H9 (cell line): ENCODE measurements around the gene CHML. TPM values are rescaled to one million over a fixed set of nuclear protein-coding genes. Genes with fewer than 3 reads are reported as not detected.

ENCODE experiments used
- DNase-seq: peaks from one replicate; pipeline ENCODE4 v3.0.0-alpha.2; 2017
- H2AFZ ChIP-seq: one replicate; pipeline ENCODE4 v1.6.1; 2013; ENCODE audit warnings: mild to moderate bottlenecking, low read length, control low read depth, moderate library complexity
- H2AK5ac ChIP-seq: 2 replicates; pipeline ENCODE4 v1.6.1; 2013; ENCODE audit warnings: low read length, control low read depth, mixed read lengths; ENCODE audit not compliant: insufficient read length
- H2BK120ac ChIP-seq: one replicate; pipeline ENCODE4 v1.6.1; 2013; ENCODE audit warnings: low read depth, mild to moderate bottlenecking, low read length, control low read depth, inconsistent platforms; ENCODE audit not compliant: poor library complexity, severe bottlenecking
- H2BK12ac ChIP-seq: 2 replicates; pipeline ENCODE4 v1.6.1; 2013; ENCODE audit warnings: low read length, control low read depth, mixed read lengths, low read depth; ENCODE audit not compliant: insufficient read length
- H2BK15ac ChIP-seq: 2 replicates; pipeline ENCODE4 v1.6.1; 2013; ENCODE audit warnings: low read depth, low read length, control low read depth
- H2BK20ac ChIP-seq: one replicate; pipeline ENCODE4 v1.6.1; 2013; ENCODE audit warnings: low read depth, mild to moderate bottlenecking, low read length, control low read depth, inconsistent platforms; ENCODE audit not compliant: poor library complexity, severe bottlenecking
- H2BK5ac ChIP-seq: 2 replicates; pipeline ENCODE4 v1.6.1; 2013; ENCODE audit warnings: low read length, control low read depth, mixed read lengths; ENCODE audit not compliant: insufficient read length
- H3K14ac ChIP-seq: 2 replicates; pipeline ENCODE4 v1.6.1; 2013; ENCODE audit warnings: low read length, control low read depth; ENCODE audit not compliant: insufficient read depth
- H3K18ac ChIP-seq: 2 replicates; pipeline ENCODE4 v1.6.1; 2013; ENCODE audit warnings: low read depth, mild to moderate bottlenecking, mixed read lengths, low read length, control low read depth; ENCODE audit not compliant: insufficient read length
- H3K23ac ChIP-seq: 2 replicates; pipeline ENCODE4 v1.6.1; 2013; ENCODE audit warnings: low read length, control low read depth, mixed read lengths, low read depth; ENCODE audit not compliant: insufficient read length
- H3K23me2 ChIP-seq: 2 replicates; pipeline ENCODE4 v1.6.1; 2013; ENCODE audit warnings: low read depth, mild to moderate bottlenecking, mixed read lengths, low read length, control low read depth; ENCODE audit not compliant: insufficient read length, poor library complexity, severe bottlenecking
- H3K27ac ChIP-seq: 2 replicates; pipeline ENCODE4 v1.5.1; 2013; ENCODE audit warnings: low read length, control low read depth, mixed read lengths, low read depth; ENCODE audit not compliant: insufficient read length
- H3K27me3 ChIP-seq: 2 replicates; pipeline ENCODE4 v1.6.1; 2013; ENCODE audit warnings: low read length, control low read depth, inconsistent platforms; ENCODE audit not compliant: insufficient read depth
- H3K4ac ChIP-seq: 2 replicates; pipeline ENCODE4 v1.6.1; 2013; ENCODE audit warnings: low read depth, mild to moderate bottlenecking, control low read depth, inconsistent platforms, low read length, moderate library complexity
- H3K4me1 ChIP-seq: 2 replicates; pipeline ENCODE4 v1.6.1; 2013; ENCODE audit warnings: low read length, control low read depth, inconsistent platforms; ENCODE audit not compliant: insufficient read depth
- H3K4me2 ChIP-seq: 2 replicates; pipeline ENCODE4 v1.6.1; 2013; ENCODE audit warnings: low read length, control low read depth, mixed read lengths; ENCODE audit not compliant: insufficient read length, insufficient read depth
- H3K56ac ChIP-seq: 2 replicates; pipeline ENCODE4 v1.6.1; 2013; ENCODE audit warnings: low read depth, mild to moderate bottlenecking, mixed read lengths, low read length, control low read depth; ENCODE audit not compliant: insufficient read length
- H3K79me1 ChIP-seq: 2 replicates; pipeline ENCODE4 v1.6.1; 2013; ENCODE audit warnings: low read depth, mild to moderate bottlenecking, moderate library complexity, low read length, control low read depth, inconsistent platforms; ENCODE audit not compliant: insufficient read depth, poor library complexity, severe bottlenecking
- H3K79me2 ChIP-seq: 2 replicates; pipeline ENCODE4 v1.6.1; 2013; ENCODE audit warnings: low read length, control low read depth, inconsistent platforms; ENCODE audit not compliant: insufficient read depth
- H3K9ac ChIP-seq: 2 replicates; pipeline ENCODE4 v1.6.1; 2013; ENCODE audit warnings: low read length, control low read depth, mixed read lengths; ENCODE audit not compliant: insufficient read length; ENCODE audit errors: extremely low read depth
- H3K9me3 ChIP-seq: one replicate; pipeline ENCODE4 v1.6.1; 2013; ENCODE audit warnings: low read depth, low read length, inconsistent platforms; ENCODE audit not compliant: control insufficient read depth
- H3T11ph ChIP-seq: one replicate; pipeline ENCODE4 v1.6.1; 2013; ENCODE audit warnings: mild to moderate bottlenecking, low read length, control low read depth, inconsistent platforms
- H4K20me1 ChIP-seq: one replicate; pipeline ENCODE4 v1.6.1; 2013; ENCODE audit not compliant: control insufficient read depth, insufficient read length, insufficient read depth
- H4K5ac ChIP-seq: 2 replicates; pipeline ENCODE4 v1.6.1; 2013; ENCODE audit warnings: low read depth, mild to moderate bottlenecking, mixed read lengths, low read length, control low read depth; ENCODE audit not compliant: insufficient read length
- H4K8ac ChIP-seq: replicated peaks from 2 replicates; pipeline ENCODE4 v1.6.1; 2013; ENCODE audit warnings: low read length, control low read depth, mixed read lengths, low read depth; ENCODE audit not compliant: insufficient read length
- H4K91ac ChIP-seq: 2 replicates; pipeline ENCODE4 v1.6.1; 2013; ENCODE audit warnings: low read depth, mild to moderate bottlenecking, moderate library complexity, mixed read lengths, low read length, control low read depth; ENCODE audit not compliant: insufficient read length
- H3K27ac Mint-ChIP-seq, 3 experiments: 2 replicates in 2 of 3; 3 replicates in 1 of 3; pipeline ENCODE4 v1.8.0; 2020 to 2021; ENCODE audit warnings: mixed read lengths in 3 of 3, mild to moderate bottlenecking in 1 of 3, moderate library complexity in 1 of 3
- H3K27me3 Mint-ChIP-seq: 2 replicates; pipeline ENCODE4 v1.8.0; 2021; ENCODE audit warnings: low read depth, mild to moderate bottlenecking, moderate library complexity, mixed read lengths
- H3K36me3 Mint-ChIP-seq, 3 experiments: 2 replicates in 2 of 3; 3 replicates in 1 of 3; pipeline ENCODE4 v1.8.0; 2020 to 2021; ENCODE audit warnings: low read depth in 3 of 3, mixed read lengths in 3 of 3; ENCODE audit not compliant: insufficient read depth in 1 of 3
- H3K4me1 Mint-ChIP-seq, 2 experiments: 2 replicates each; pipeline ENCODE4 v1.8.0; 2020; ENCODE audit warnings: mixed read lengths in 2 of 2
- H3K4me3 Mint-ChIP-seq, 2 experiments: 2 replicates in 1 of 2; 3 replicates in 1 of 2; pipeline ENCODE4 v1.8.0; 2020 to 2021; ENCODE audit warnings: mild to moderate bottlenecking in 2 of 2, mixed read lengths in 2 of 2, moderate library complexity in 1 of 2
- H3K9me3 Mint-ChIP-seq, 2 experiments: 2 replicates in 1 of 2; 3 replicates in 1 of 2; pipeline ENCODE4 v1.8.0; 2020; ENCODE audit warnings: mild to moderate bottlenecking in 2 of 2, mixed read lengths in 2 of 2, moderate library complexity in 1 of 2
- WGBS: extraction: QIAGEN DNeasy Blood & Tissue Kit; methylation state at CpG from one replicate; pipeline ENCODE4 v1.1.7; 2013; ENCODE audit warnings: missing lambda C conversion rate, low lambda C conversion rate, mixed read lengths; ENCODE audit not compliant: insufficient read length; ENCODE audit errors: extremely low coverage; 5-methylcytosine and 5-hydroxymethylcytosine counted together
- total RNA-seq: library from RNA; stranded (reverse); gene quantifications from 2 replicates; pipeline ENCODE4 v1.2.1, GENCODE V29; 2021
- TF ChIP-seq, protein P1 (sequence below): fragments of 200-600 bp; sonication (generic); conservative IDR thresholded peaks from 3 replicates; pipeline ENCODE4 v1.8.0; 2021; ENCODE audit warnings: antibody characterized with exemption, mild to moderate bottlenecking

CHML gene
- total RNA-seq, 1 experiment from 2014 or later = 45.7 TPM

- no peak overlapping the region for H3K18ac ChIP-seq
- H4K20me1 ChIP-seq = no peaks in the 10 kb centered on the region
- H3K14ac ChIP-seq = no peak overlapping the region
- Mint-ChIP-seq H3K27me3 (no peaks in the 10 kb centered on the region), H3K27ac (no peak overlapping the region), H3K4me3 (no peak overlapping the region), H3K4me1 (no peaks in the 10 kb centered on the region), H3K36me3 (no peaks in the 10 kb centered on the region; a peak in 1 of 7 replicates), H3K9me3 (no peaks in the 10 kb centered on the region; a peak in 1 of 5 replicates)
- H3K23me2 ChIP-seq = no peaks in the 10 kb centered on the region
- no peak overlapping the region for H3K9ac ChIP-seq
- no peak overlapping the region for H3K4me2 ChIP-seq
- H3K23ac ChIP-seq = no peak overlapping the region
- H2AK5ac ChIP-seq = no peak overlapping the region
- no peak overlapping the region for H3T11ph ChIP-seq
- no peaks in the 10 kb centered on the region for H3K79me2 ChIP-seq
- no peak overlapping the region for H3K56ac ChIP-seq
- H3K27me3 ChIP-seq = no peaks in the 10 kb centered on the region
- H4K91ac ChIP-seq = no peak overlapping the region
- TF ChIP-seq, protein P1, sequence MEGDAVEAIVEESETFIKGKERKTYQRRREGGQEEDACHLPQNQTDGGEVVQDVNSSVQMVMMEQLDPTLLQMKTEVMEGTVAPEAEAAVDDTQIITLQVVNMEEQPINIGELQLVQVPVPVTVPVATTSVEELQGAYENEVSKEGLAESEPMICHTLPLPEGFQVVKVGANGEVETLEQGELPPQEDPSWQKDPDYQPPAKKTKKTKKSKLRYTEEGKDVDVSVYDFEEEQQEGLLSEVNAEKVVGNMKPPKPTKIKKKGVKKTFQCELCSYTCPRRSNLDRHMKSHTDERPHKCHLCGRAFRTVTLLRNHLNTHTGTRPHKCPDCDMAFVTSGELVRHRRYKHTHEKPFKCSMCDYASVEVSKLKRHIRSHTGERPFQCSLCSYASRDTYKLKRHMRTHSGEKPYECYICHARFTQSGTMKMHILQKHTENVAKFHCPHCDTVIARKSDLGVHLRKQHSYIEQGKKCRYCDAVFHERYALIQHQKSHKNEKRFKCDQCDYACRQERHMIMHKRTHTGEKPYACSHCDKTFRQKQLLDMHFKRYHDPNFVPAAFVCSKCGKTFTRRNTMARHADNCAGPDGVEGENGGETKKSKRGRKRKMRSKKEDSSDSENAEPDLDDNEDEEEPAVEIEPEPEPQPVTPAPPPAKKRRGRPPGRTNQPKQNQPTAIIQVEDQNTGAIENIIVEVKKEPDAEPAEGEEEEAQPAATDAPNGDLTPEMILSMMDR = no peak
- H4K8ac ChIP-seq = no peak overlapping the region
- no peak overlapping the region for H2BK20ac ChIP-seq
- no peak overlapping the region for H4K5ac ChIP-seq
- H3K4ac ChIP-seq = no peak overlapping the region
- no peak overlapping the region for H2BK15ac ChIP-seq
- H2AFZ ChIP-seq = no peak overlapping the region
- H3K79me1 ChIP-seq = no peaks in the 10 kb centered on the region
- H3K27ac ChIP-seq = no peak overlapping the region
- H2BK120ac ChIP-seq = no peak overlapping the region
- no peak overlapping the region for H2BK12ac ChIP-seq
- WGBS = no CpG with 5 or more reads among the region's 3 CpGs
- DNase-seq = no peak
- H2BK5ac ChIP-seq = no peak overlapping the region
- no peaks in the 10 kb centered on the region for H3K4me1 ChIP-seq
- H3K9me3 ChIP-seq = no peaks in the 10 kb centered on the region
Observed at GRCh38 chr1:241608379-241609033, 31.7 kb downstream of the CHML start.
